ENCODE measurements around the gene CRTC3. TPM values are rescaled to one million over a fixed set of nuclear protein-coding genes. Genes with fewer than 3 reads are reported as not detected.

Gene CRTC3
- total and polyA plus RNA-seq, 3 donors from 2014 or later, result 47.1 to 125 (median 105) TPM

DNA sequence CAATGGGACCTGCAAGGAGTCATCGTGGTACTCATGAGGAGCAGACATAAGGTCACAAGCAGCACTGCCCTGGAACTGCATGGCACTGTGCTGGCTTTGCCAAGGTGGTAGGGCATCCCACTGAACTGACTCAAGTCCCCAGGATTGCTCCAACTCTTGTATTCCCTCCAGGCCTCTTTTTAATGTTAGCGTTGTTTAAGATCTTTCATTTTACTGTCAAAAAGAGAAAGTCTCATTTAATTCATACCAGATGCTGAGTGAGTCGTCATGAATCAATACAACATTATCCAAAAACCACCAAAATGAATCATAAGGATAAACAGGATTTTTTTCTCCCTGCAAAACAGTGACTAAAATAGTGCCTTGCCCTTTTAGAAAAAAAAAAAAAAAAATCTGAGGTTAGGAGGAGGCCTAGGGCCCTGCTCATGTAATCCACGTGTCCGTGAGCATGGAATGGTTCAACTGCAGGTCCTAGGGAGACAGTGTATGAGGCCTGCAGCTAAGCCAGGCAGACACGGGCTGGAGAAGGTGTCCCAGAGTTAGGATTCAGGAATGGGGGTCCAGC, 150.7 kb downstream of the CRTC3 start:
- no peak overlapping the region for H3K4me3 ChIP-seq
- DNase-seq, result no peak
- no peaks in the 10 kb centered on the region for H3K27me3 ChIP-seq
- no peaks in the 10 kb centered on the region for H3K4me1 ChIP-seq
- intact Hi-C loops (cut with DNase I; ENCODE audit: low total_unique reads), result no loop called here
- no peaks in the 10 kb centered on the region for H3K36me3 ChIP-seq (ENCODE audit: low read depth, missing control alignments)
- WGBS, 2 donors, result 72 to 77% methylated on average over 6 of the region's 6 CpGs
- no peak overlapping the region for H3K27ac ChIP-seq
- H3K9me3 ChIP-seq, result no peaks in the 10 kb centered on the region
- TF ChIP-seq POLR2A (IDR thresholded peaks at IDR 0.05), result no peak
- TF ChIP-seq, protein P1, sequence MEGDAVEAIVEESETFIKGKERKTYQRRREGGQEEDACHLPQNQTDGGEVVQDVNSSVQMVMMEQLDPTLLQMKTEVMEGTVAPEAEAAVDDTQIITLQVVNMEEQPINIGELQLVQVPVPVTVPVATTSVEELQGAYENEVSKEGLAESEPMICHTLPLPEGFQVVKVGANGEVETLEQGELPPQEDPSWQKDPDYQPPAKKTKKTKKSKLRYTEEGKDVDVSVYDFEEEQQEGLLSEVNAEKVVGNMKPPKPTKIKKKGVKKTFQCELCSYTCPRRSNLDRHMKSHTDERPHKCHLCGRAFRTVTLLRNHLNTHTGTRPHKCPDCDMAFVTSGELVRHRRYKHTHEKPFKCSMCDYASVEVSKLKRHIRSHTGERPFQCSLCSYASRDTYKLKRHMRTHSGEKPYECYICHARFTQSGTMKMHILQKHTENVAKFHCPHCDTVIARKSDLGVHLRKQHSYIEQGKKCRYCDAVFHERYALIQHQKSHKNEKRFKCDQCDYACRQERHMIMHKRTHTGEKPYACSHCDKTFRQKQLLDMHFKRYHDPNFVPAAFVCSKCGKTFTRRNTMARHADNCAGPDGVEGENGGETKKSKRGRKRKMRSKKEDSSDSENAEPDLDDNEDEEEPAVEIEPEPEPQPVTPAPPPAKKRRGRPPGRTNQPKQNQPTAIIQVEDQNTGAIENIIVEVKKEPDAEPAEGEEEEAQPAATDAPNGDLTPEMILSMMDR (IDR thresholded peaks at IDR 0.05), result no peak

DNA sequence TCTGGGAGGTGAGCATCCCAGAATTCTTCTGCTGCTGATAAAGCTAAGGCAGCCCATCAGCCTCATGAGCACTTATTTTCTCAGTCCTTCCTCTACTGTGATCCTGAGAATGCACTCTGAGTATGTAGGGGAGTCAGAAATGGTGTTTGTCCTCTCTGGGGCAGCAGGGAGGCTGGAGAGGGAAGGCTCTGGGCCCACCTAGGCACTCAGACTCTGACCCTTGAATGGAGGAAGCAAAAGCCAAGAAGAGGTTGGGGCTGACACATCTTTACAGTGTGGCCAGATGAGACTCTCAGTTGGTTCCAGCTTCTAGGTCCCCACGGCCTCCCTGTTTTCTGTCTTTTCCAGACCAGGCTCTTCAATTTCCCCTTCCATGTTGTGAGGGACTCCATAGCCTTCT, 151.3 kb downstream of the CRTC3 start:
- TF ChIP-seq POLR2A (IDR thresholded peaks at IDR 0.05), result no peak
- TF ChIP-seq, protein P1 (IDR thresholded peaks at IDR 0.05), result no peak
- H3K9me3 ChIP-seq, result no peaks in the 10 kb centered on the region

DNA sequence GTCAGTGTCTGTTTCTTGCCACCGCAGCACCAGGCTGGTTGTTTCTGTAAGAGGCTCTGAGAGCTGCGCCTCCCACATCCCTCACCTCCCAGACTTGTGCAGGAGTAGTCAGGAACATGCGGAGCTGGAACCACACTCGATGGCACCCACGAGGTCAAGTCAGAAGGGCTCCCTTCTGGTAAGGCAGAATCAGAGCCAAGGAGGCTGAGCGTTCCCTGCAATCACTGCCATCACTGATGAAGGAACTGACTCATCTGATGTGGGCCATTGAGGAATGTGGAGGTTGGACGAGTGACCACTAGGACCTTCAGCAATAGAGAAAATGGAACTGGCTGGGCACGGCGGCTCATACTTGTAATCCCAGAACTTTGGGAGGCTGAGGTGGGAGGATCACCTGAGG, 151.8 kb downstream of the CRTC3 start:
- no peak for DNase-seq
- no peaks in the 10 kb centered on the region for H3K27me3 ChIP-seq
- no peak for TF ChIP-seq POLR2A (IDR thresholded peaks at IDR 0.05)
- TF ChIP-seq, protein P1 (IDR thresholded peaks at IDR 0.05), result no peak
- no peak overlapping the region for H3K4me3 ChIP-seq
- intact Hi-C loops (cut with DNase I; ENCODE audit: low total_unique reads), result no loop called here
- H3K27ac ChIP-seq, result no peak overlapping the region
- H3K4me1 ChIP-seq, result no peaks in the 10 kb centered on the region
- no peaks in the 10 kb centered on the region for H3K36me3 ChIP-seq (ENCODE audit: low read depth, missing control alignments)
- 88 to 89% methylated on average over 6 to 9 of the region's 9 CpGs for WGBS, 2 donors
- no peaks in the 10 kb centered on the region for H3K9me3 ChIP-seq

More for the DNA sequence above, 151.3 kb downstream of the CRTC3 start:
- no peaks in the 10 kb centered on the region for H3K36me3 ChIP-seq (ENCODE audit: low read depth, missing control alignments)
- no peak for DNase-seq
- H3K4me1 ChIP-seq, result no peaks in the 10 kb centered on the region
- intact Hi-C loops (cut with DNase I; ENCODE audit: low total_unique reads), result no loop called here
- H3K4me3 ChIP-seq, result no peak overlapping the region
- H3K27ac ChIP-seq, result no peak overlapping the region
- 86 to 89% methylated on average over 1 of the region's 1 CpG for WGBS, 2 donors
- no peaks in the 10 kb centered on the region for H3K27me3 ChIP-seq

DNA sequence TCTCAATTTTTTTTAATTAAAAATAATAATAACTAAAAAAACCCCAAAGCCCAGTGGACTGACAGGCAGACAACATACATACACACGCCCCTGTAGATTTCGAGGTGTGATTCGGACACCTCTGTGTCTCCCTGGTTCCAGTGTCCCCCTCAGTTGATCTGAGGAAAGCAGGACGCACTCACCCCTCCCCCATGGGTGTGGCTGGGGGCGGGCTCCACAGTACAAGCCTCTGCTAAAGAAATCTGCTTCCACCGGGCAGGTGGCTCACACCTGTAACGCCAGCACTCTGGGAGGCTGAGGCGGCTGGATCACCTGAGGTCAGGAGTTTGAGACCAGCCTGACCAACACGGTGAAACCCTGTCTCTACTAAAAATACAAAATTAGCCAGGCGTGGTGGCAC, 153.6 kb downstream of the CRTC3 start:
- Histone ChIP-seq H3K9me3 (no peaks in the 10 kb centered on the region), H3K27ac (no peak overlapping the region), H3K36me3 (ENCODE audit: low read depth, missing control alignments) (no peaks in the 10 kb centered on the region), H3K27me3 (no peaks in the 10 kb centered on the region), H3K4me3 (no peak overlapping the region), H3K4me1 (no peaks in the 10 kb centered on the region)
- 88 to 90% methylated on average over 9 to 10 of the region's 10 CpGs for WGBS, 2 donors
- no peak for TF ChIP-seq POLR2A (IDR thresholded peaks at IDR 0.05)
- TF ChIP-seq, protein P1 (IDR thresholded peaks at IDR 0.05), result no peak
- intact Hi-C loops (cut with DNase I; ENCODE audit: low total_unique reads), result no loop called here
- DNase-seq, result no peak

DNA sequence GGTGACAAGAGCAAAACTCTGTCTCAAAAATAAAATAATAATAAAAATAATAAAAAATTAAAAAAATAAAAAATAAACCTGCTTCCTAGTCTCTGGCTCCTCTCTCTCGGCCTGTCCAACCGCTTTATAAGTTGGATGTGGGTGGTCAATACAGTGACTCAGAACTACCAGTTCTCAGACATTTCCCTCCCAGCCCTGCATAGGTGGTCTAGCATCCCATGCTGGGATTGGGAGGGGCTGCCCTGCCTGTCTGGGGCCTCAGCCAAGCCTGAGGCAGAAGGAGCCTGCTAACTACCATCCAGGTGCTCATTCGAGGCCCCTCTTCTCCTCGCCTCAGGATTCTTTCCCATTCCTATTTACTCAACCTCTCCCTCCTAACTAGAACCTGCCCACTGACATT, 154.2 kb downstream of the CRTC3 start:
- Histone ChIP-seq H3K27ac (no peak overlapping the region), H3K36me3 (ENCODE audit: low read depth, missing control alignments) (no peaks in the 10 kb centered on the region), H3K9me3 (no peaks in the 10 kb centered on the region), H3K27me3 (no peaks in the 10 kb centered on the region), H3K4me3 (no peak overlapping the region), H3K4me1 (no peaks in the 10 kb centered on the region)
- 78 to 83% methylated on average over 4 of the region's 4 CpGs for WGBS, 2 donors
- DNase-seq, result no peak
- intact Hi-C loops (cut with DNase I; ENCODE audit: low total_unique reads), result no loop called here
- no peak for TF ChIP-seq POLR2A (IDR thresholded peaks at IDR 0.05)
- TF ChIP-seq, protein P1 (IDR thresholded peaks at IDR 0.05), result no peak

Data from testis (tissue), 3 donors.